Panc1 (cell line): Measurements from ENCODE around the gene SNX27. TPM values are rescaled to one million over a fixed set of nuclear protein-coding genes. Genes with fewer than 3 reads are reported as not detected.

ENCODE experiments used
- ATAC-seq: fragments of 200-7000 bp; cut with Tn5 transposase; 2 replicates; pipeline ENCODE4 v1.9.1; 2020; ENCODE audit warnings: mild to moderate bottlenecking, moderate library complexity
- BruUV-seq: library from RNA; stranded (reverse); fragments of 400-500 nt; replicated peaks from 2 replicates; lab custom pipeline; 2021; lab: Mats Ljungman, UMichigan
- CTCF ChIA-PET: fragments of 300-600 bp; sonication (Branson Sonifier 250); formaldehyde crosslinking; loops from one replicate; lab custom pipeline; 2022; ENCODE audit warnings: antibody characterized with exemption; lab: Charles Lee
- POLR2A ChIA-PET: fragments of 300-600 bp; sonication (Branson Sonifier 250); formaldehyde crosslinking; loops from one replicate; lab custom pipeline; 2022; ENCODE audit warnings: antibody characterized with exemption; lab: Charles Lee
- DNase-seq: peaks from one replicate; pipeline ENCODE4 v3.0.0-alpha.2; 2010; ENCODE audit warnings: low read depth, low spot score
- H3K27ac ChIP-seq: 2 replicates; pipeline ENCODE4 v1.5.1; 2011; ENCODE audit warnings: mild to moderate bottlenecking, low read length, inconsistent platforms
- H3K27me3 ChIP-seq: fragments of 200-500 bp; sonication (Bioruptor generic); 2 replicates; pipeline ENCODE4 v1.6.0; 2014; ENCODE audit warnings: low read length, inconsistent platforms; ENCODE audit not compliant: control insufficient read depth, insufficient read depth
- H3K36me3 ChIP-seq: fragments of 200-500 bp; sonication (Bioruptor generic); 2 replicates; pipeline ENCODE4 v1.5.1; 2014; ENCODE audit warnings: inconsistent platforms, mild to moderate bottlenecking, low read length, moderate library complexity; ENCODE audit not compliant: control insufficient read depth, insufficient read depth
- H3K4me1 ChIP-seq: 2 replicates; pipeline ENCODE4 v1.5.1; 2011; ENCODE audit warnings: inconsistent platforms, mild to moderate bottlenecking, low read length, moderate library complexity; ENCODE audit not compliant: control insufficient read depth, insufficient read depth
- H3K4me3 ChIP-seq, 2 experiments: 2 replicates each; pipeline ENCODE4 v1.5.1; 2011 to 2012; ENCODE audit warnings: low read depth in 2 of 2, low read length in 2 of 2, mild to moderate bottlenecking in 2 of 2, inconsistent platforms in 1 of 2, moderate library complexity in 1 of 2
- H3K9me3 ChIP-seq: fragments of 200-500 bp; sonication (Bioruptor generic); 2 replicates; pipeline ENCODE4 v1.5.1; 2014; ENCODE audit warnings: low read depth, mild to moderate bottlenecking, inconsistent platforms, low read length, moderate library complexity; ENCODE audit not compliant: control insufficient read depth, insufficient read depth
- CTCF ChIP-seq: fragments of 450-650 bp; IDR thresholded peaks from 2 replicates; pipeline ENCODE4 v1.5.1; 2017; ENCODE audit warnings: mild to moderate bottlenecking
- POLR2AphosphoS5 ChIP-seq: IDR thresholded peaks from 2 replicates; pipeline ENCODE4 v1.6.1; 2012; ENCODE audit warnings: mild to moderate bottlenecking, low read depth, low read length, moderate library complexity
- REST ChIP-seq, 2 experiments: IDR thresholded peaks; 2 replicates each; pipeline ENCODE4 v1.6.1; 2011 to 2012; ENCODE audit warnings: low read depth in 2 of 2, control low read depth in 1 of 2, low read length in 1 of 2, mild to moderate bottlenecking in 1 of 2, moderate library complexity in 1 of 2; ENCODE audit not compliant: insufficient read depth in 1 of 2
- SIN3A ChIP-seq: IDR thresholded peaks from 2 replicates; pipeline ENCODE4 v1.6.1; 2012; ENCODE audit warnings: low read depth, mild to moderate bottlenecking, low read length, moderate library complexity, borderline replicate concordance; ENCODE audit not compliant: insufficient read depth
- TCF7L2 ChIP-seq: IDR thresholded peaks from 2 replicates; pipeline ENCODE4 v1.6.1; 2011; ENCODE audit warnings: mild to moderate bottlenecking, low read depth, low read length, inconsistent platforms
- in situ Hi-C: cut with HindIII; loops from 2 replicates; pipeline ENCODE4 v1.10.0; 2016; ENCODE audit warnings: low sequenced_read_pairs, low pct_unique_long_range_greater_than_20kb
- intact Hi-C: fragments of 100-400 bp; cut with micrococcal nuclease; formaldehyde crosslinking; loops from one replicate; pipeline ENCODE4 v1.10.0; 2022; ENCODE audit not compliant: unreplicated experiment
- total RNA-seq: library from RNA; stranded (reverse); gene quantifications from one replicate; pipeline ENCODE4 v1.2.1, GENCODE V29; 2021; ENCODE audit not compliant: unreplicated experiment

The SNX27 gene
- total RNA-seq, 1 experiment from 2014 or later: 58.4 TPM

DNA sequence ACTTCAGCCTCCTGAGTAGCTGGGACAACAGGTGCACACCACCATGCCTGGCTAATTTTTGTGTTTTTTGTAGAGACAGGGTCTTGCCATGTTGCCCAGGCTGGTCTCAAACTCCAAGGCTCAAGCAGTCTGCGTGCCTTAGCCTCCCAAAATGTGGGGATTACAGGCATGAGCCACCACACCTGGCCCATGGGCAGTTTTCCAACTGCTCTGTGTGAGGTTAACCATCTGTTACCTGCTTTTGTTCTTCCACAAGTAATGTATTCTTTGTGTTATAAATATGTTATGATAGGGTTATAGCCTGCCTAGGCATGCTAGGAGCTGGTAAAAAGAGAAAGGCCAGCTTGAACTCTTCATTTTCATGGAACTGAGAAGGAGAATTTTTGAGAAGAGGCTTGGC, 41.0 kb upstream of the SNX27 start:
- CTCF ChIA-PET: no interaction called here
- peaks cover 13% of the 10 kb centered on the region for H3K36me3 ChIP-seq
- H3K4me1 ChIP-seq: no peaks in the 10 kb centered on the region
- POLR2A ChIA-PET: no interaction called here
- no TSS peak for BruUV-seq
- H3K9me3 ChIP-seq: no peaks in the 10 kb centered on the region
- intact Hi-C loops: no loop called here
- TF ChIP-seq REST (IDR thresholded peaks at IDR 0.05; ENCODE audit: insufficient read depth in 1 of 2, low read depth in 2 of 2, low read length in 1 of 2) (no peak), TCF7L2 (no peak), SIN3A (no peak), CTCF (no peak), POLR2AphosphoS5 (no peak)
- no peak overlapping the region for H3K4me3 ChIP-seq
- no peak overlapping the region for H3K27ac ChIP-seq
- ATAC-seq (no peak), DNase-seq (no peak)
- no peaks in the 10 kb centered on the region for H3K27me3 ChIP-seq
- in situ Hi-C loops: no loop called here

GRCh38 chr1:151574575-151575529, 37.0 kb upstream of the SNX27 start:
- Histone ChIP-seq H3K27ac (no peak overlapping the region), H3K9me3 (no peaks in the 10 kb centered on the region), H3K27me3 (no peaks in the 10 kb centered on the region), H3K4me1 (peaks cover 3% of the 10 kb centered on the region; the same call in 1 of the 2 replicates), H3K4me3 (no peak overlapping the region), H3K36me3 (peaks cover 10% of the 10 kb centered on the region)
- ChIA-PET POLR2A (no interaction called here), CTCF (no interaction called here)
- in situ Hi-C loops (no loop called here), intact Hi-C loops (no loop called here)
- TF ChIP-seq SIN3A (no peak), POLR2AphosphoS5 (no peak), REST (IDR thresholded peaks at IDR 0.05; ENCODE audit: insufficient read depth in 1 of 2, low read depth in 2 of 2, low read length in 1 of 2) (no peak), CTCF (no peak), TCF7L2 (no peak)
- BruUV-seq: no TSS peak
- DNase-seq: no peak
- no peak for ATAC-seq
